Measurements from ENCODE around the gene ENO2.
"Not testable (repeated sequence)": the region's sequence is repeated elsewhere in the genome, so short reads cannot be mapped to it uniquely, and the experiment has no call there.

GRCh38 chr12:6886206-6886999 lies 28.0 kb upstream of the ENO2 start:
- not testable (repeated sequence) for TF ChIP-seq POLR2A (IDR thresholded peaks at IDR 0.05)
- TF ChIP-seq, protein P1, sequence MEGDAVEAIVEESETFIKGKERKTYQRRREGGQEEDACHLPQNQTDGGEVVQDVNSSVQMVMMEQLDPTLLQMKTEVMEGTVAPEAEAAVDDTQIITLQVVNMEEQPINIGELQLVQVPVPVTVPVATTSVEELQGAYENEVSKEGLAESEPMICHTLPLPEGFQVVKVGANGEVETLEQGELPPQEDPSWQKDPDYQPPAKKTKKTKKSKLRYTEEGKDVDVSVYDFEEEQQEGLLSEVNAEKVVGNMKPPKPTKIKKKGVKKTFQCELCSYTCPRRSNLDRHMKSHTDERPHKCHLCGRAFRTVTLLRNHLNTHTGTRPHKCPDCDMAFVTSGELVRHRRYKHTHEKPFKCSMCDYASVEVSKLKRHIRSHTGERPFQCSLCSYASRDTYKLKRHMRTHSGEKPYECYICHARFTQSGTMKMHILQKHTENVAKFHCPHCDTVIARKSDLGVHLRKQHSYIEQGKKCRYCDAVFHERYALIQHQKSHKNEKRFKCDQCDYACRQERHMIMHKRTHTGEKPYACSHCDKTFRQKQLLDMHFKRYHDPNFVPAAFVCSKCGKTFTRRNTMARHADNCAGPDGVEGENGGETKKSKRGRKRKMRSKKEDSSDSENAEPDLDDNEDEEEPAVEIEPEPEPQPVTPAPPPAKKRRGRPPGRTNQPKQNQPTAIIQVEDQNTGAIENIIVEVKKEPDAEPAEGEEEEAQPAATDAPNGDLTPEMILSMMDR (IDR thresholded peaks at IDR 0.05): not testable (repeated sequence)

Measured in thyroid gland (tissue), 4 donors.